Body of pancreas (tissue), 4 donors: ENCODE measurements around the gene ABCF1. TPM values are rescaled to one million over a fixed set of nuclear protein-coding genes. Genes with fewer than 3 reads are reported as not detected.
"Not testable (repeated sequence)": the region's sequence is repeated elsewhere in the genome, so short reads cannot be mapped to it uniquely, and the experiment has no call there.

Source experiments
- ATAC-seq: fragments of 150-250 bp; one replicate; pipeline ENCODE4 v1.9.1; 2016
- DNase-seq, 4 donors: peaks; one replicate each; pipeline ENCODE4 v3.0.0-alpha.2; 2019
- H3K27ac ChIP-seq, 4 donors: fragments of 200-600 bp; sonication (generic); 1 replicate in 3 of 4; 2 replicates in 1 of 4; pipeline versions ENCODE4 v1.5.1 to v1.6.1; 2016 to 2019; ENCODE audit warnings: mild to moderate bottlenecking in 1 of 4, mixed read lengths in 1 of 4, moderate library complexity in 1 of 4
- H3K27me3 ChIP-seq, 2 donors: fragments of 200-600 bp; sonication (generic); one replicate each; pipeline ENCODE4 v1.6.0; 2016; ENCODE audit warnings: mild to moderate bottlenecking in 1 of 2
- H3K36me3 ChIP-seq, 2 donors: fragments of 200-600 bp; sonication (generic); replicated peaks in 1 of 2; 2 replicates each; pipeline ENCODE4 v1.5.1; 2016; ENCODE audit warnings: low read depth in 2 of 2; ENCODE audit not compliant: insufficient read depth in 1 of 2
- H3K4me1 ChIP-seq: fragments of 200-600 bp; sonication (generic); one replicate; pipeline ENCODE4 v1.6.0; 2016
- H3K4me3 ChIP-seq, 2 donors: fragments of 200-600 bp; sonication (generic); 1 replicate in 1 of 2; 2 replicates in 1 of 2; pipeline ENCODE4 v1.5.1; 2016 to 2019
- H3K9me3 ChIP-seq, 3 donors: fragments of 200-600 bp; sonication (generic); 1 replicate in 2 of 3; 2 replicates in 1 of 3; pipeline ENCODE4 v1.5.1; 2016
- CTCF ChIP-seq, 7 experiments: fragments of 450-650 bp in 4 of 7; fragments of 200-600 bp in 3 of 7; sonication (generic) in 3 of 7; IDR thresholded peaks; one replicate each; pipeline ENCODE4 v1.5.1; 2016 to 2019; ENCODE audit warnings: antibody characterized with exemption in 7 of 7
- POLR2A ChIP-seq, 3 donors: fragments of 450-650 bp; IDR thresholded peaks; one replicate each; pipeline ENCODE4 v1.6.1; 2016; ENCODE audit warnings: antibody characterized with exemption in 3 of 3, mild to moderate bottlenecking in 2 of 3
- WGBS, 2 donors: methylation state at CpG; one replicate each; pipeline ENCODE4 v1.1.5; 2017; 5-methylcytosine and 5-hydroxymethylcytosine counted together
- intact Hi-C: fragments of 100-400 bp; cut with DNase I; formaldehyde crosslinking; loops from one replicate; pipeline ENCODE4 v1.15.1; 2023
- total RNA-seq, 2 donors: library from RNA; depleted of rRNA; stranded (reverse); fragments of >200 nt; gene quantifications; one replicate each; pipeline ENCODE4 v1.1.0, GENCODE V29; 2016

Gene ABCF1
- total RNA-seq: 10 to 100 TPM; 27.0 to 37.6 TPM

- DNase-seq: peak; percentile 98 to 99 (median 99)
- Histone ChIP-seq H3K36me3 (no peaks in the 10 kb centered on the region), H3K27ac (peak within 1 kb of the TSS; percentile 70 to 94 (median 84)), H3K4me3 (peak within 1 kb of the TSS; percentile 47 to 62), H3K27me3 (no peaks in the 10 kb centered on the region), H3K4me1 (peaks cover 42% of the 10 kb centered on the region), H3K9me3 (no peaks in the 10 kb centered on the region)
- WGBS, 2 donors: 0 to 1% methylated on average over 38 to 59 of the region's 59 CpGs
- peak; percentile 98 for ATAC-seq
- intact Hi-C loops: no loop called here
- TF ChIP-seq CTCF (IDR thresholded peaks at IDR 0.05) (no peak), POLR2A (IDR thresholded peaks at IDR 0.05) (peak; percentile 75 to 92 (median 88))
These were observed at the start of gene ABCF1 for GRCh38 chr6:30571075-30571761. Gene ABCF1, plus strand, starts transcription at chr6:30571442. Its CDS starts 46 bp downstream, at chr6:30571488.

DNA sequence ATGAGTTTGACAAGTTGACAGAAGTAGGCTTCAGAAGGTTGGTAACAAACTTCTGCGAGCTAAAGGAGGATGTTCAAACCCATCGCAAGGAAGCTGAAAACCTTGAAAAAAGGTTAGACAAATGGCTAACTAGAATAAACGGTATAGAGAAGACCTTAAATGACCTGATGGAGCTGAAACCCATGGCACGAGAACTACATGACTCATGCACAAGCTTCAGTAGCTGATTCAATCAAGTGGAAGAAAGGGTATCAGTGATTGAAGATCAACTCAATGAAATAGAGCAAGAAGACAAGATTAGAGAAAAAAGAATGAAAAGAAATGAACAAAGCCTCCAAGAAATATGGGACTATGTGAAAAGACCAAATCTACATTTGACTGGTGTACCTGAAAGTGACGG lies 49.3 kb upstream of the ABCF1 start:
- H3K27ac ChIP-seq, H3K9me3 ChIP-seq, H3K4me3 ChIP-seq, DNase-seq, H3K36me3 ChIP-seq, intact Hi-C loops, H3K4me1 ChIP-seq, H3K27me3 ChIP-seq, ATAC-seq: not testable (repeated sequence)
- 80 to 89% methylated on average over 5 of the region's 5 CpGs for whole genome bisulfite sequencing, 2 donors

DNA sequence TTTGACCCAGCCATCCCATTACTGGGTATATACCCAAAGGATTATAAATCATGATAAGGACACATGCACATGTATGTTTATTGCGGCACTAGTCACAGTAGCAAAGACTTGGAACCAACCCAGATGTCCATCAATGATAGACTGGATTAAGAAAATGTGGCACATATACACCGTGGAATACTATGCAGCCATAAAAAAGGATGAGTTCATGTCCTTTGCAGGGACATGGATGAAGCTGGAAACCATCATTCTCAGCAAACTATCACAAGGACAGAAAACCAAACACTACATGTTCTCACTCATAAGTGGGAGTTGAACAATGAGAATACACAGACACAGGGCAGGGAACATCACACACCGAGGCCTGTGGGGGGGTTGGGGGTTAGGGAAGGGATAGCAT lies 44.8 kb upstream of the ABCF1 start:
- H3K36me3 ChIP-seq, DNase-seq, H3K4me1 ChIP-seq, intact Hi-C loops, H3K27ac ChIP-seq, ATAC-seq, H3K9me3 ChIP-seq, H3K4me3 ChIP-seq, H3K27me3 ChIP-seq: not testable (repeated sequence)
- WGBS, 2 donors: 90 to 100% methylated on average over 3 of the region's 3 CpGs

- H3K4me1 ChIP-seq, H3K27me3 ChIP-seq, DNase-seq, H3K36me3 ChIP-seq, H3K4me3 ChIP-seq, H3K27ac ChIP-seq, intact Hi-C loops, ATAC-seq, H3K9me3 ChIP-seq: not testable (repeated sequence)
- WGBS, 2 donors: 85 to 89% methylated on average over 17 of the region's 17 CpGs
These were observed 41.8 kb upstream of the ABCF1 start for GRCh38 chr6:30529349-30529875.

DNA sequence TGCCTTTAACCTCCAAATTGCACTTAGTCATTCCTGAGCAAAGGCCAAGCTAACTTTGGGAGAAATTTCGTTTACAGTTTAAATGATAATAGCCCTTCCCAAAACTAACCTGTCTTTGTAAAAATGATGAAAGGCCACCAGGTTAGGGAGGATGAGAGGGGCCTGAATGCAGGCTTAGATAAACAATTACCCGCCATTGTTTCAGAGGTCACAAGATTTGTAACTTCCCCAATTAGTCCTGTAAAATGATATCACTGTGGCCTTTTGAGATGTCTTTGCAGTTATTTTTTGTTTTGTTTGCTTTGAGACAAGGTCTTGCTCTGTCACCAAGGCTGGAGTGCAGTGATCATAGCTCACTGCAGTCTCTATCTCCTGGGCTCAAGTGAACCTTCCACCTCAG lies 41.2 kb upstream of the ABCF1 start:
- Histone ChIP-seq H3K36me3 (no peaks in the 10 kb centered on the region), H3K4me3 (no peak overlapping the region), H3K9me3 (no peaks in the 10 kb centered on the region), H3K27ac (no peak overlapping the region), H3K4me1 (peaks cover 10% of the 10 kb centered on the region), H3K27me3 (no peaks in the 10 kb centered on the region)
- WGBS, 2 donors: 60 to 69% methylated on average over 2 of the region's 2 CpGs
- TF ChIP-seq CTCF (IDR thresholded peaks at IDR 0.05) (no peak), POLR2A (IDR thresholded peaks at IDR 0.05) (no peak)
- ATAC-seq: no peak
- intact Hi-C loops: loop anchor here (5.0 kb wide), 1 partner anchor 38 kb away; no protein-coding TSS in a partner anchor
- DNase-seq: no peak

- Histone ChIP-seq H3K4me3 (no peak overlapping the region), H3K27me3 (no peaks in the 10 kb centered on the region), H3K9me3 (no peaks in the 10 kb centered on the region), H3K27ac (no peak overlapping the region), H3K36me3 (no peaks in the 10 kb centered on the region), H3K4me1 (no peaks in the 10 kb centered on the region)
- no peak for ATAC-seq
- TF ChIP-seq POLR2A (IDR thresholded peaks at IDR 0.05): no peak
- no peak for TF ChIP-seq CTCF (IDR thresholded peaks at IDR 0.05)
- WGBS, 2 donors: 57 to 61% methylated on average over 15 of the region's 15 CpGs
- DNase-seq: no peak
- intact Hi-C loops: loop anchor here (5.0 kb wide), 1 partner anchor 41 kb away; no protein-coding TSS in a partner anchor
These were observed 37.6 kb upstream of the ABCF1 start for GRCh38 chr6:30533460-30534294.
